K562 (cell line): ENCODE data around the gene RNF114. TPM values are rescaled to one million over a fixed set of nuclear protein-coding genes. Genes with fewer than 3 reads are reported as not detected.

Source experiments
- ARID2 ChIP-seq: fragments of 450-650 bp; IDR thresholded peaks from 2 replicates; pipeline ENCODE4 v1.6.1; 2017; ENCODE audit warnings: antibody characterized with exemption, mild to moderate bottlenecking
- BRCA1 ChIP-seq, 2 experiments: fragments of 450-650 bp in 1 of 2; sonication (generic) in 1 of 2; formaldehyde crosslinking in 1 of 2; IDR thresholded peaks; 2 replicates each; pipeline versions ENCODE4 v1.5.0 to v1.6.1; 2017 to 2020; ENCODE audit warnings: mild to moderate bottlenecking in 1 of 2, missing genetic modification reagents in 1 of 2
- CREM ChIP-seq: IDR thresholded peaks from 2 replicates; pipeline ENCODE4 v1.6.1; 2014; ENCODE audit warnings: antibody characterized with exemption, low read depth
- CTCF ChIP-seq, 3 experiments: IDR thresholded peaks in 2 of 3; conservative IDR thresholded peaks in 1 of 3; 2 replicates each; pipeline ENCODE4 v1.5.1; 2011 to 2012; ENCODE audit warnings: low read length in 3 of 3, mild to moderate bottlenecking in 3 of 3, control low read depth in 2 of 3, improper control_type of control experiment in 1 of 3, inconsistent platforms in 1 of 3, low read depth in 1 of 3, mixed read lengths in 1 of 3, moderate library complexity in 1 of 3; ENCODE audit not compliant: insufficient read depth in 2 of 3
- FOXM1 ChIP-seq, 2 experiments: fragments of 450-650 bp in 1 of 2; sonication (generic) in 1 of 2; formaldehyde crosslinking in 1 of 2; IDR thresholded peaks; 2 replicates each; pipeline versions ENCODE4 v1.6.1 to v1.9.0; 2017 to 2022; ENCODE audit warnings: low read depth in 2 of 2, mild to moderate bottlenecking in 2 of 2, missing genetic modification reagents in 1 of 2, moderate library complexity in 1 of 2
- GABPB1 ChIP-seq: sonication (generic); formaldehyde crosslinking; IDR thresholded peaks from 2 replicates; pipeline ENCODE4 v1.8.0; 2022; ENCODE audit warnings: mild to moderate bottlenecking, missing genetic modification reagents
- HCFC1 ChIP-seq: IDR thresholded peaks from 2 replicates; pipeline ENCODE4 v1.6.1; 2012; ENCODE audit warnings: low read depth, low read length, improper control_type of control experiment
- MLX ChIP-seq, 2 experiments: fragments of 450-650 bp in 1 of 2; sonication (generic) in 1 of 2; formaldehyde crosslinking; conservative IDR thresholded peaks; 2 replicates each; pipeline versions ENCODE4 v1.4.0 to v1.8.1; 2020 to 2022; ENCODE audit warnings: mild to moderate bottlenecking in 1 of 2, missing genetic modification reagents in 1 of 2
- NCOA4 ChIP-seq: fragments of 450-650 bp; IDR thresholded peaks from 2 replicates; pipeline ENCODE4 v1.6.1; 2018; ENCODE audit warnings: mild to moderate bottlenecking; ENCODE audit not compliant: partially characterized antibody
- NR3C1 ChIP-seq: sonication (generic); formaldehyde crosslinking; IDR thresholded peaks from 2 replicates; pipeline ENCODE4 v1.8.1; 2022; ENCODE audit warnings: missing genetic modification reagents
- PRPF4 ChIP-seq: fragments of 200-400 bp; formaldehyde crosslinking; IDR thresholded peaks from one replicate; pipeline ENCODE4 v1.6.1; 2017; ENCODE audit warnings: low read length, low read depth, mild to moderate bottlenecking; ENCODE audit not compliant: insufficient read depth, poor library complexity, severe bottlenecking
- PTTG1 ChIP-seq: fragments of 450-650 bp; IDR thresholded peaks from 2 replicates; pipeline ENCODE4 v1.6.1; 2016; ENCODE audit warnings: low read depth, mild to moderate bottlenecking, missing genetic modification characterization, missing compliant biosample characterization
- SLC30A9 ChIP-seq: fragments of 250-450 bp; sonication (Bioruptor Pico); IDR thresholded peaks from 2 replicates; pipeline ENCODE4 v1.8.0; 2022; ENCODE audit warnings: mild to moderate bottlenecking, moderate library complexity
- SMAD3 ChIP-seq: fragments of 450-650 bp; formaldehyde crosslinking; conservative IDR thresholded peaks from 2 replicates; pipeline ENCODE4 v1.4.0; 2020; ENCODE audit warnings: mild to moderate bottlenecking
- TEAD1 ChIP-seq, 2 experiments: fragments of 450-650 bp in 1 of 2; sonication (generic) in 1 of 2; formaldehyde crosslinking; IDR thresholded peaks; 2 replicates each; pipeline versions ENCODE4 v1.4.0 to v1.8.0; 2020 to 2022; ENCODE audit warnings: mild to moderate bottlenecking in 2 of 2, missing genetic modification reagents in 1 of 2
- XRCC4 ChIP-seq: IDR thresholded peaks from one replicate; pipeline ENCODE4 v1.6.1; 2011; ENCODE audit not compliant: insufficient read depth, insufficient read length; ENCODE audit errors: extremely low read depth
- ZC3H4 ChIP-seq: sonication (generic); formaldehyde crosslinking; IDR thresholded peaks from 2 replicates; pipeline ENCODE4 v1.9.0; 2021; ENCODE audit warnings: missing genetic modification reagents, borderline replicate concordance
- ZEB2 ChIP-seq: fragments of 450-650 bp; IDR thresholded peaks from 2 replicates; pipeline ENCODE4 v1.6.1; 2016
- ZMIZ1 ChIP-seq, 2 experiments: fragments of 150-350 bp in 1 of 2; IDR thresholded peaks; 2 replicates each; pipeline ENCODE4 v1.6.1; 2012 to 2016; ENCODE audit warnings: low read depth in 2 of 2, low read length in 2 of 2, mild to moderate bottlenecking in 1 of 2, moderate library complexity in 1 of 2
- ZNF133 ChIP-seq: fragments of 250-450 bp; sonication (Bioruptor Pico); IDR thresholded peaks from 2 replicates; pipeline ENCODE4 v1.4.0; 2020; ENCODE audit warnings: mild to moderate bottlenecking
- ZNF140 ChIP-seq: fragments of 250-450 bp; sonication (Bioruptor Pico); IDR thresholded peaks from 2 replicates; pipeline ENCODE4 v1.8.0; 2021; ENCODE audit warnings: moderate library complexity, mild to moderate bottlenecking, inconsistent platforms
- ZNF644 ChIP-seq: fragments of 200-800 bp; sonication (Bioruptor generic); IDR thresholded peaks from 2 replicates; pipeline ENCODE4 v1.6.1; 2016; ENCODE audit warnings: low read depth, missing genetic modification characterization, missing compliant biosample characterization
- polyA plus RNA-seq, 8 experiments: library from polyadenylated mRNA; depleted of rRNA in 4 of 8; stranded (reverse) in 5 of 8; unstranded in 3 of 8; fragments of >200 nt; fragmentation: Nextera tagmentation in 2 of 8; fragmentation: Illumina TruSeq in 1 of 8; extraction: Ambion mirVana in 2 of 8; extraction: Trizol in 1 of 8; gene quantifications; 2 replicates each; pipeline versions ENCODE4 v1.2.1 to v1.2.3, GENCODE V29; 2011 to 2014; ENCODE audit warnings: inconsistent platforms in 1 of 8, missing spikeins in 1 of 8
- total RNA-seq, 7 experiments: library from RNA; depleted of rRNA in 6 of 7; stranded (reverse); fragments of >200 nt in 6 of 7; fragmentation: Illumina TruSeq in 2 of 7; extraction: Trizol in 2 of 7; gene quantifications; 2 replicates each; pipeline versions ENCODE4 v1.2.1 to v1.2.3, GENCODE V29; 2011 to 2021; ENCODE audit warnings: low replicate concordance in 1 of 7

RNF114 gene
- total and polyA plus RNA-seq, 9 of the 15 experiments (the other 6 are each of a cell fraction or from before 2014, with no cell fraction given), result 38.6 to 111 (median 62.6) TPM

- no peak for TF ChIP-seq FOXM1 (IDR thresholded peaks at IDR 0.05; ENCODE audit: low read depth)
- TF ChIP-seq FOXM1 (CRISPR knock-in tag; IDR thresholded peaks at IDR 0.05; ENCODE audit: low read depth), result no peak
- 0 out of 2 replicates have a peak, but pooled peaks have one; percentile 77 for TF ChIP-seq ZC3H4 (CRISPR knock-in tag)
- TF ChIP-seq PRPF4, result no peak
- TF ChIP-seq SMAD3, result no peak
- no peak for TF ChIP-seq NR3C1
- no peak for TF ChIP-seq HCFC1
- TF ChIP-seq PTTG1, result no peak
- TF ChIP-seq ZEB2, result 0 out of 2 replicates have a peak, but pooled peaks have one; percentile 21
- no peak for TF ChIP-seq ZNF644 (tag)
- TF ChIP-seq ZNF133, result no peak
- TF ChIP-seq NCOA4, result peak; percentile 12
- TF ChIP-seq ZNF140 (CRISPR knock-in tag), result no peak
- no peak for TF ChIP-seq MLX (CRISPR knock-in tag; conservative IDR thresholded peaks at IDR 0.05)
- TF ChIP-seq ZMIZ1 (IDR thresholded peaks at IDR 0.05; ENCODE audit: low read depth in 2 of 2, low read length in 2 of 2), result no peak
- TF ChIP-seq XRCC4, result no peak
- no peak for TF ChIP-seq BRCA1 (IDR thresholded peaks at IDR 0.05)
- no peak for TF ChIP-seq BRCA1 (CRISPR knock-in tag; IDR thresholded peaks at IDR 0.05)
- no peak for TF ChIP-seq CTCF (IDR thresholded peaks at IDR 0.05 in 2 of 3, conservative IDR thresholded peaks at IDR 0.05 in 1 of 3; ENCODE audit: insufficient read depth in 2 of 3, low read depth in 1 of 3, low read length in 3 of 3)
- no peak for TF ChIP-seq ARID2
- no peak for TF ChIP-seq CREM
- TF ChIP-seq TEAD1 (CRISPR knock-in tag; IDR thresholded peaks at IDR 0.05), result no peak
- no peak for TF ChIP-seq SLC30A9 (CRISPR knock-in tag)
- TF ChIP-seq GABPB1 (CRISPR knock-in tag), result peak; percentile 39; the same call in 1 of the 2 replicates
Observed at GRCh38 chr20:49987015-49987867, 51.0 kb downstream of the RNF114 start (continued).
